A549 treated with GW870086 at 1 μM for 4 hours (cell line): ENCODE results near the gene NPR3. TPM values are rescaled to one million over a fixed set of nuclear protein-coding genes. Genes with fewer than 3 reads are reported as not detected.

Experiments used
- total RNA-seq: library from RNA; stranded (reverse); fragments of 200-300 nt; extraction: Qiagen RNA extraction; gene quantifications from 5 replicates; pipeline ENCODE4 v1.2.3, GENCODE V29; 2022; ENCODE audit warnings: low read depth

NPR3 gene
- total RNA-seq = 15.9 to 22.0 TPM (median 20.7 TPM) in 5 replicates

GRCh38 chr5:32710550-32711361, at the start of gene NPR3:
Gene NPR3 (plus strand): TSS chr5:32711321. CDS start chr5:32711777, 456 bp downstream.

Other genes with a start within 250 kb of the NPR3 start
- gene SUB1, start 125.8 kb upstream of the NPR3 start, total RNA-seq = 174 to 282 TPM (median 261 TPM) in 5 replicates